ENCODE results near the gene CLECL1.

DNA sequence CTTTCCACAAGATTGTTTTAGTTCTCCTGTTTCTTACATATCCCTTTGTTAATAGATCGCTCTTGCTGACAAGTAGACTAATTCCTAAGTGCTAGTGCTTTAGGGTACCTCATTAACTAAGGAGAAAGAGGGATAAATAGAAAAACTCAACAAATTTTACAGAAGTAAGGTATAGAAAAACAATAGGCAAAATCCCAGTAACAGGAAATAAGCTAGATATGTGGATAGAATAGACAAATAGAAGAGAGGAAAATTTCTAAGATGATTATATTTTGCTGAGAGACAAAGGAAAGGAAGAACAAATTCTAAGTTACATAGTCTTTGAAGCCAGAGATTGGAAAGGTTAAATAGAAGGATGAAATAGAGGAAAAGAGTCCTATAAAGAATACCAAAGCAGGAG, 26.8 kb upstream of the CLECL1 start:
- TF ChIP-seq POLR2A (IDR thresholded peaks at IDR 0.05; ENCODE audit: low read length), result no peak
- no peak for TF ChIP-seq GATA1 (IDR thresholded peaks at IDR 0.05; ENCODE audit: low read depth, low read length)
